Activated CD8-positive, alpha-beta memory T cell treated with anti-CD3 and anti-CD28 coated beads, Interleukin-2, amount 10 ng/mL, durations not matched to agents 7 days and 5 days (primary cell): ENCODE measurements around the gene VTI1B. TPM values are rescaled to one million over a fixed set of nuclear protein-coding genes. Genes with fewer than 3 reads are reported as not detected.
"Not testable (repeated sequence)": the region's sequence is repeated elsewhere in the genome, so short reads cannot be mapped to it uniquely, and the experiment has no call there.

ENCODE experiments used
- ATAC-seq: fragments of 150-1000 bp; cut with Tn5 transposase; one replicate; pipeline ENCODE4 v1.10.0; 2021; ENCODE audit warnings: moderate library complexity
- CTCF ChIA-PET: fragments of 350-600 bp; sonication (Branson Sonifier 250); formaldehyde crosslinking; loops from one replicate; lab custom pipeline; 2021; ENCODE audit warnings: antibody characterized with exemption; lab: Charles Lee
- DNase-seq: peaks from one replicate; pipeline ENCODE4 v3.0.0-alpha.2; 2020
- H3K27ac Mint-ChIP-seq: one replicate; pipeline ENCODE4 v1.8.0; 2021; ENCODE audit warnings: mild to moderate bottlenecking, mixed read lengths
- H3K27me3 Mint-ChIP-seq: one replicate; pipeline ENCODE4 v1.8.0; 2021; ENCODE audit warnings: mixed read lengths
- H3K36me3 Mint-ChIP-seq: one replicate; pipeline ENCODE4 v1.8.0; 2021; ENCODE audit warnings: mild to moderate bottlenecking, mixed read lengths
- H3K4me1 Mint-ChIP-seq: one replicate; pipeline ENCODE4 v1.8.0; 2021; ENCODE audit warnings: mixed read lengths
- H3K4me3 Mint-ChIP-seq: one replicate; pipeline ENCODE4 v1.8.0; 2021; ENCODE audit warnings: mild to moderate bottlenecking, moderate library complexity, mixed read lengths
- H3K9me3 Mint-ChIP-seq: one replicate; pipeline ENCODE4 v1.8.0; 2022; ENCODE audit warnings: low read depth, mixed read lengths
- total RNA-seq, 2 experiments: library from RNA; stranded (reverse); gene quantifications; one replicate each; pipeline ENCODE4 v1.2.3, GENCODE V29; 2021

The VTI1B gene
- total RNA-seq = 10 to 100 TPM; 69.2 to 73.5 TPM

GRCh38 chr14:67674480-67675218, at the start of gene VTI1B:
Gene VTI1B (minus strand): TSS chr14:67674632. CDS start chr14:67674489, 143 bp downstream.
- DNase-seq (peak; percentile 80), ATAC-seq (peak; percentile 92)
- CTCF ChIA-PET = interaction anchor here (0.7 to 2.8 kb wide), 10 partner anchors 20 to 247 kb away, joined by 3 to 28 read pairs (median 4); partner anchors contain the start of genes ARG2, PIGH and RDH11
- Mint-ChIP-seq H3K36me3 (peaks cover 24% of the 10 kb centered on the region), H3K4me3 (peak within 1 kb of the TSS; percentile 90), H3K27ac (peak within 1 kb of the TSS; percentile 83), H3K27me3 (no peaks in the 10 kb centered on the region), H3K4me1 (peaks cover 33% of the 10 kb centered on the region), H3K9me3 (no peaks in the 10 kb centered on the region)

- no peak for ATAC-seq
- Mint-ChIP-seq H3K9me3 (no peaks in the 10 kb centered on the region), H3K27ac (no peak overlapping the region), H3K4me3 (no peak overlapping the region), H3K36me3 (peaks cover 1% of the 10 kb centered on the region), H3K27me3 (peaks cover 45% of the 10 kb centered on the region), H3K4me1 (peaks cover 15% of the 10 kb centered on the region)
- no peak for DNase-seq
- CTCF ChIA-PET = no interaction called here
Observed at GRCh38 chr14:67722293-67722692, 47.9 kb upstream of the VTI1B start.

- CTCF ChIA-PET = interaction anchor here (1.2 kb wide), 1 partner anchor 10 kb away, joined by 4 read pairs; no protein-coding TSS in a partner anchor
- H3K4me3 Mint-ChIP-seq = no peak overlapping the region
- H3K27ac Mint-ChIP-seq = no peak overlapping the region
- no peak for DNase-seq
- ATAC-seq = no peak
- peaks cover 1% of the 10 kb centered on the region for H3K36me3 Mint-ChIP-seq
- peaks cover 15% of the 10 kb centered on the region for H3K4me1 Mint-ChIP-seq
- H3K27me3 Mint-ChIP-seq = peaks cover 45% of the 10 kb centered on the region
- H3K9me3 Mint-ChIP-seq = no peaks in the 10 kb centered on the region
Observed at GRCh38 chr14:67721875-67722274, 47.4 kb upstream of the VTI1B start.

GRCh38 chr14:67719866-67720265, 45.4 kb upstream of the VTI1B start:
- peaks cover 15% of the 10 kb centered on the region for H3K4me1 Mint-ChIP-seq
- H3K36me3 Mint-ChIP-seq = peaks cover 1% of the 10 kb centered on the region
- H3K27me3 Mint-ChIP-seq = peaks cover 43% of the 10 kb centered on the region
- ATAC-seq = no peak
- H3K9me3 Mint-ChIP-seq = no peaks in the 10 kb centered on the region
- H3K27ac Mint-ChIP-seq = no peak overlapping the region
- DNase-seq = no peak
- CTCF ChIA-PET = no interaction called here
- no peak overlapping the region for H3K4me3 Mint-ChIP-seq

- peaks cover 15% of the 10 kb centered on the region for H3K4me1 Mint-ChIP-seq
- H3K36me3 Mint-ChIP-seq, H3K27ac Mint-ChIP-seq, ATAC-seq, H3K4me3 Mint-ChIP-seq, DNase-seq, CTCF ChIA-PET, H3K9me3 Mint-ChIP-seq: not testable (repeated sequence)
- peaks cover 41% of the 10 kb centered on the region for H3K27me3 Mint-ChIP-seq
Observed at GRCh38 chr14:67719385-67719784, 45.0 kb upstream of the VTI1B start.

- Mint-ChIP-seq H3K4me3 (no peak overlapping the region), H3K4me1 (peaks cover 15% of the 10 kb centered on the region), H3K27ac (no peak overlapping the region), H3K36me3 (peaks cover 1% of the 10 kb centered on the region), H3K27me3 (peaks cover 31% of the 10 kb centered on the region), H3K9me3 (no peaks in the 10 kb centered on the region)
- DNase-seq (no peak), ATAC-seq (no peak)
- CTCF ChIA-PET = interaction anchor here (1.8 kb wide), 1 partner anchor 14 kb away, joined by 4 read pairs; no protein-coding TSS in a partner anchor
Observed at GRCh38 chr14:67718265-67718664, 43.8 kb upstream of the VTI1B start.

GRCh38 chr14:67717048-67717447, 42.6 kb upstream of the VTI1B start:
- Mint-ChIP-seq H3K27me3 (peaks cover 24% of the 10 kb centered on the region), H3K9me3 (no peaks in the 10 kb centered on the region), H3K27ac (no peak overlapping the region), H3K4me1 (peaks cover 11% of the 10 kb centered on the region), H3K4me3 (no peak overlapping the region), H3K36me3 (peaks cover 1% of the 10 kb centered on the region)
- no peak for ATAC-seq
- no peak for DNase-seq
- CTCF ChIA-PET = interaction anchor here (1.4 to 1.8 kb wide), 2 partner anchors 13 kb away, joined by 4 to 5 read pairs; no protein-coding TSS in a partner anchor

- CTCF ChIA-PET = no interaction called here
- Mint-ChIP-seq H3K27me3 (peaks cover 8% of the 10 kb centered on the region), H3K4me3 (no peak overlapping the region), H3K9me3 (peaks cover 8% of the 10 kb centered on the region), H3K4me1 (no peaks in the 10 kb centered on the region), H3K27ac (no peak overlapping the region), H3K36me3 (peaks cover 10% of the 10 kb centered on the region)
- DNase-seq (no peak), ATAC-seq (no peak)
Observed at GRCh38 chr14:67710209-67710608, 35.8 kb upstream of the VTI1B start.

- DNase-seq, H3K4me3 Mint-ChIP-seq, H3K27ac Mint-ChIP-seq, H3K36me3 Mint-ChIP-seq, H3K9me3 Mint-ChIP-seq, H3K27me3 Mint-ChIP-seq, H3K4me1 Mint-ChIP-seq, CTCF ChIA-PET, ATAC-seq: not testable (repeated sequence)
Observed at GRCh38 chr14:67709796-67710195, 35.4 kb upstream of the VTI1B start.

- DNase-seq, CTCF ChIA-PET, H3K4me3 Mint-ChIP-seq, H3K27ac Mint-ChIP-seq, ATAC-seq, H3K36me3 Mint-ChIP-seq, H3K4me1 Mint-ChIP-seq, H3K9me3 Mint-ChIP-seq: not testable (repeated sequence)
- H3K27me3 Mint-ChIP-seq = peaks cover 11% of the 10 kb centered on the region
Observed at GRCh38 chr14:67709346-67709745, 34.9 kb upstream of the VTI1B start.

- H3K36me3 Mint-ChIP-seq = peaks cover 7% of the 10 kb centered on the region
- CTCF ChIA-PET = interaction anchor here (0.9 to 4.6 kb wide), 29 partner anchors 8 to 290 kb away, joined by 3 to 78 read pairs (median 6); partner anchors contain the start of genes ARG2, PIGH and RDH11
- ATAC-seq (no peak), DNase-seq (no peak)
- peaks cover 4% of the 10 kb centered on the region for H3K9me3 Mint-ChIP-seq
- H3K27ac Mint-ChIP-seq = no peak overlapping the region
- H3K27me3 Mint-ChIP-seq = peaks cover 4% of the 10 kb centered on the region
- peaks cover 3% of the 10 kb centered on the region for H3K4me1 Mint-ChIP-seq
- H3K4me3 Mint-ChIP-seq = no peak overlapping the region
Observed at GRCh38 chr14:67705211-67705610, 30.8 kb upstream of the VTI1B start.

GRCh38 chr14:67704484-67705089, 30.2 kb upstream of the VTI1B start:
- H3K4me1 Mint-ChIP-seq = peaks cover 3% of the 10 kb centered on the region
- ATAC-seq (peak; percentile 85), DNase-seq (no peak)
- peaks cover 4% of the 10 kb centered on the region for H3K36me3 Mint-ChIP-seq
- no peak overlapping the region for H3K4me3 Mint-ChIP-seq
- H3K27ac Mint-ChIP-seq = no peak overlapping the region
- no peaks in the 10 kb centered on the region for H3K9me3 Mint-ChIP-seq
- H3K27me3 Mint-ChIP-seq = peaks cover 4% of the 10 kb centered on the region
- CTCF ChIA-PET = interaction anchor here (0.7 to 4.6 kb wide), 56 partner anchors 9 to 313 kb away, joined by 3 to 78 read pairs (median 4); partner anchors contain the start of genes ARG2, PIGH, PLEKHH1 and RDH11

- peaks cover 2% of the 10 kb centered on the region for H3K36me3 Mint-ChIP-seq
- DNase-seq (no peak), ATAC-seq (no peak)
- H3K27me3 Mint-ChIP-seq = peaks cover 4% of the 10 kb centered on the region
- no peak overlapping the region for H3K4me3 Mint-ChIP-seq
- no peaks in the 10 kb centered on the region for H3K9me3 Mint-ChIP-seq
- CTCF ChIA-PET = interaction anchor here (0.7 to 4.6 kb wide), 54 partner anchors 9 to 312 kb away, joined by 3 to 78 read pairs (median 4); partner anchors contain the start of genes ARG2, PIGH, PLEKHH1 and RDH11
- H3K27ac Mint-ChIP-seq = no peak overlapping the region
- peaks cover 3% of the 10 kb centered on the region for H3K4me1 Mint-ChIP-seq
Observed at GRCh38 chr14:67703997-67704396, 29.6 kb upstream of the VTI1B start.
